Thoracic aorta (tissue), 2 donors: Measurements from ENCODE around the gene SURF2. TPM values are rescaled to one million over a fixed set of nuclear protein-coding genes. Genes with fewer than 3 reads are reported as not detected.
"Not testable (repeated sequence)": the region's sequence is repeated elsewhere in the genome, so short reads cannot be mapped to it uniquely, and the experiment has no call there.

Experiments used
- ATAC-seq: fragments of 150-250 bp; one replicate; pipeline ENCODE4 v1.8.0; 2017; ENCODE audit warnings: low read depth; ENCODE audit not compliant: insufficient number of reproducible peaks, low FRiP score
- DNase-seq: peaks from one replicate; pipeline ENCODE4 v3.0.0-alpha.2; 2020; ENCODE audit warnings: low spot score
- H3K27ac ChIP-seq, 2 donors: fragments of 200-600 bp; sonication (generic); 1 replicate in 1 of 2; 2 replicates in 1 of 2; pipeline ENCODE4 v1.5.1; 2016; ENCODE audit warnings: mild to moderate bottlenecking in 2 of 2, moderate library complexity in 2 of 2
- H3K27me3 ChIP-seq: fragments of 200-600 bp; sonication (generic); replicated peaks from 2 replicates; pipeline ENCODE4 v1.6.0; 2016; ENCODE audit warnings: mild to moderate bottlenecking; ENCODE audit not compliant: insufficient read depth
- H3K36me3 ChIP-seq: fragments of 200-600 bp; sonication (generic); one replicate; pipeline ENCODE4 v1.5.1; 2016
- H3K4me1 ChIP-seq, 2 donors: fragments of 200-600 bp; sonication (generic); 1 replicate in 1 of 2; 2 replicates in 1 of 2; pipeline versions ENCODE4 v1.5.1 to v1.6.0; 2016; ENCODE audit warnings: low read depth in 2 of 2, mild to moderate bottlenecking in 1 of 2; ENCODE audit not compliant: control insufficient read depth in 1 of 2
- H3K4me3 ChIP-seq: fragments of 200-600 bp; sonication (generic); 2 replicates; pipeline ENCODE4 v1.5.1; 2016; ENCODE audit warnings: mild to moderate bottlenecking
- H3K9me3 ChIP-seq: fragments of 200-600 bp; sonication (generic); 2 replicates; pipeline ENCODE4 v1.5.1; 2016
- total RNA-seq, 2 donors: library from RNA; depleted of rRNA; stranded (reverse); fragments of >200 nt; gene quantifications; one replicate each; pipeline versions ENCODE4 v1.1.0 to v1.2.3, GENCODE V29; 2016
- TF ChIP-seq, protein P1 (sequence below): fragments of 200-600 bp; sonication (generic); IDR thresholded peaks from one replicate; pipeline ENCODE4 v1.5.1; 2019; ENCODE audit warnings: antibody characterized with exemption

The SURF2 gene
- total RNA-seq, 2 donors from 2014 or later, result 7.0 to 13.3 TPM

DNA sequence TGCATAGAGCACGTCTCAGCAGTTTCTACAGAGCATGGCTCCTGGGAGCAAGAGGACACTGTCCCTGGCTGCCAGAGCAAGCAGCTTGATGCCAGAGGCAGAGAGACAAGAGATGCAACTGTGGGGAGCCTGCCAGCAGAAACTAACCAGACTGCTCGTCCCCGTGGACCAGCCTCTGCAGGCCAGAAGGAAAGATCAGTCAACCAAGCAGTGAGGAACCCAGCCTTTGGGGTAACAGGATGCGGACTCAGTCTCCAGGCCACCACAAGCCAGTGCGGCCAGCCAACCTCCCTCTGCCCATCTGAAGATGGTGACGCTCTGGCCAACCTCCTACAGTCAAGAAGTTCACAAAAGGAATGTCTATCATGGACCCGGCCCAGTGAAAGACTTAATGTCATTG, 15.8 kb downstream of the SURF2 start:
- H3K4me3 ChIP-seq, result peak overlapping the region; percentile 22
- H3K9me3 ChIP-seq, result no peaks in the 10 kb centered on the region
- TF ChIP-seq, protein P1, sequence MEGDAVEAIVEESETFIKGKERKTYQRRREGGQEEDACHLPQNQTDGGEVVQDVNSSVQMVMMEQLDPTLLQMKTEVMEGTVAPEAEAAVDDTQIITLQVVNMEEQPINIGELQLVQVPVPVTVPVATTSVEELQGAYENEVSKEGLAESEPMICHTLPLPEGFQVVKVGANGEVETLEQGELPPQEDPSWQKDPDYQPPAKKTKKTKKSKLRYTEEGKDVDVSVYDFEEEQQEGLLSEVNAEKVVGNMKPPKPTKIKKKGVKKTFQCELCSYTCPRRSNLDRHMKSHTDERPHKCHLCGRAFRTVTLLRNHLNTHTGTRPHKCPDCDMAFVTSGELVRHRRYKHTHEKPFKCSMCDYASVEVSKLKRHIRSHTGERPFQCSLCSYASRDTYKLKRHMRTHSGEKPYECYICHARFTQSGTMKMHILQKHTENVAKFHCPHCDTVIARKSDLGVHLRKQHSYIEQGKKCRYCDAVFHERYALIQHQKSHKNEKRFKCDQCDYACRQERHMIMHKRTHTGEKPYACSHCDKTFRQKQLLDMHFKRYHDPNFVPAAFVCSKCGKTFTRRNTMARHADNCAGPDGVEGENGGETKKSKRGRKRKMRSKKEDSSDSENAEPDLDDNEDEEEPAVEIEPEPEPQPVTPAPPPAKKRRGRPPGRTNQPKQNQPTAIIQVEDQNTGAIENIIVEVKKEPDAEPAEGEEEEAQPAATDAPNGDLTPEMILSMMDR, result no peak
- ATAC-seq, result no peak
- DNase-seq, result no peak
- peaks cover 5% of the 10 kb centered on the region for H3K36me3 ChIP-seq
- H3K27me3 ChIP-seq, result no peaks in the 10 kb centered on the region
- peaks cover 33 to 76% of the 10 kb centered on the region in 2 donors for H3K4me1 ChIP-seq
- H3K27ac ChIP-seq, result no peak overlapping the region

DNA sequence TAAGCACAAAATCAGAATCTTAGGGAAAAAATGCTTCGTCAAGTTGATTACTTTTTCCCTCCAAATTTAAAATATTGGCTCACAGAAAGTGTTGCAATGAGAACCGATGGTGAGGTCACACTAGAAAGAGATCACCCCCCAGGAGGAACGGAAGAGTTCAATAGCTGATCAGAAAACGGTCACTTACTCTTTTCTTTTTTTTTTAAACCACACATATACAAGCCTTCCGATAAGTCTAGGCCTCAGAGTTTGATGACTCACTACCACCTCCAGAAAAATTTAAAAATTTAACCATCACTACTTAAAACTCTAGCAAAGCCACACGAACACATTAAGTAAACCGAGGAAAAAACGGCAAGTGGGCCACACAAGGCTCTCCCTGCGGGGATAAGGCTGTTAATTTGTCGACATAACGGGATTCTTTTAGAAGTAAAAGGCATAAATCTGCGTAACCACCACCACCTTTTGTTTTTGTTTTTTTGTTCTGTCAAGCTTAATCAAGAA, 18.3 kb downstream of the SURF2 start:
- H3K4me1 ChIP-seq, result peaks cover 33 to 56% of the 10 kb centered on the region in 2 donors
- DNase-seq, result no peak
- TF ChIP-seq, protein P1, result no peak

DNA sequence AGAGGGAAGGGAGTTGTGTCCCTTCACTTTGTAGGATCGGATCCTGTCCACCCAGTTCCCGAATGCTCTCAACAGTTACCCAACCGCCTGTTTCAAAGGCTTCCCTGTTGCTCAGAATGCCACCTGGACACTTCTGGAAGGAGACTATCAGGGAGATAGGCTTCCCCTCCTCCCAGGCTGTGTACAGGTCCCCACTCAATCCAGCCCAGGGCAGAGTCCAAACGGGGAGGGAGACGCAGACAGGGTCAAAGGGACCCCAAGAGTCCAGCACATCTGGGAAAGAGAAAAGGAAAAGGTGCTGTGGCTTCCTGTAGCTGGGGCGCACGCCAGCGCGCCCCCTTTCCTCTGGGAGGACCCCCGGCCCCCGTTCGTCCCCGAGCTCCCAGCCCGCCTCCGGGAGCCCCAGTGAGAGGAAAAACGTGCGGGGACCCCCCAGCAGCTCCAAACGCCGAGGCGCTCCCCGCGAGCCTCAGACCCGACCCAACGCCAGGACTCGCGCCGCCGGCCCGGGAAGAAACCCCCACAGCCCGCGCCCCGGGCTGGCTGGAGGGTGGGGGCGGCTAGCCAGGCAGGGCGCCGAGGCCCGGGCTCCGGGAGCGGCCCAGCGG, 18.9 kb downstream of the SURF2 start:
- Histone ChIP-seq H3K4me3 (peak overlapping the region; percentile 92), H3K27ac (peak overlapping the region; percentile 90 to 95), H3K9me3 (no peaks in the 10 kb centered on the region), H3K36me3 (peaks cover 4% of the 10 kb centered on the region), H3K4me1 (peaks cover 33 to 50% of the 10 kb centered on the region in 2 donors), H3K27me3 (no peaks in the 10 kb centered on the region)
- TF ChIP-seq, protein P1, result no peak
- no peak for ATAC-seq
- no peak for DNase-seq

More for the DNA sequence above, 18.3 kb downstream of the SURF2 start:
- H3K27ac ChIP-seq, result peak overlapping the region; percentile 90 to 95
- no peaks in the 10 kb centered on the region for H3K27me3 ChIP-seq
- H3K4me3 ChIP-seq, result peak overlapping the region; percentile 92
- ATAC-seq, result no peak
- no peaks in the 10 kb centered on the region for H3K9me3 ChIP-seq
- H3K36me3 ChIP-seq, result peaks cover 4% of the 10 kb centered on the region

DNA sequence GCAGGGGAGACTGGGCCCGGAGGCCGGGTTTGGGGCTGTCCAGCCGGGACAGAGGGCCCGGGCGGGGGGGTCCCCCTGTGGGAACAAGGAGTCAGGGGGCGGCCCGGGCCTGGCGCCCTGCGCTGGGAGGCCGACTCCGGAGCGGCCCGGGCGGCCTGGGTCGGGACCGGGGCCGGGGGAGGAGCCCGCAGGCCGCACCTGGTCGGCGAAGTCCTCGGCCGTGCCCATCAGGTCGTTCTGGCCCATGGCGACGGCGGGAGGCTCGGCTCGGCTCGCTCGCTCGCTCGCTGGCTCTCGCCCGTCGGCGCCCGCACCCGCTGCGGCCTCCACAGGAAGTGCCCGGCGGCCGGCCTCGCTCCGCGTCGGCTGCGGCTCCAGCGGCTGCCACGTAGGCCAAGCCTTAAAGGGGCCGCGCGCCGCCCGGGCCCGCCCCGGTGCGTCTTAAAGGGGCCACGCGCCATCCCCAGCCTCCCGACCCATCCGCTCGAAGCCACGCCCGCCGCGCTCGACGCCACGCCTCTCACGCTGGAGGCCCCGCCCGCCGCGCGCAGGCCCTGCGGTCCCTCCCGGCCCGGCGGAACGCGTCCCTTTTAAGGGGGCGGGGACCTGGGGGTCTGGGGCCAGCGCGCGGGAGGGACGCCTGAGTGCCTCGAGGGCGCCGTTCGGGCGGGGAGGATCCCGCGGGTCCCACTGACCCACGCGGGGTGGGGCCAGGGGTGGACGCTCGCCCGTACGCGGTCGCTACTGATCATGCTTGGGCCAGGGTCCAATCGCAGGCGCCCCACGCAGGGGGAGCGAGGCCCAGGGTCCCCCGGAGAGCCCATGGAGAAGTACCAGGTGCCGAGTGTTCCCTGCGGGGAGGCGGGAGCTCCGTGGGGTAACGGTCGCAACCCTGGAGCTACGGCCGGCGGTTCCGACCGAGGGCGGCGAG, 19.6 kb downstream of the SURF2 start, which contains the start of the genes STKLD1 and SURF4:
STKLD1 (plus strand) TSS at position 643 of the 931 bp plus-strand sequence; CDS start at position 751, 108 bp downstream.
SURF4 (minus strand) TSS at position 337 of the 931 bp plus-strand sequence; CDS start at position 246, 91 bp downstream.
- no peaks in the 10 kb centered on the region for H3K9me3 ChIP-seq
- peak; percentile 91 for ATAC-seq
- peak within 1 kb of the TSS; percentile 90 to 95 for H3K27ac ChIP-seq
- no peaks in the 10 kb centered on the region for H3K27me3 ChIP-seq
- peak; percentile 85 for DNase-seq
- TF ChIP-seq, protein P1, result peak; percentile 12
- peak within 1 kb of the TSS; percentile 92 for H3K4me3 ChIP-seq
- H3K4me1 ChIP-seq, result peaks cover 33 to 42% of the 10 kb centered on the region in 2 donors
- peaks cover 4% of the 10 kb centered on the region for H3K36me3 ChIP-seq

DNA sequence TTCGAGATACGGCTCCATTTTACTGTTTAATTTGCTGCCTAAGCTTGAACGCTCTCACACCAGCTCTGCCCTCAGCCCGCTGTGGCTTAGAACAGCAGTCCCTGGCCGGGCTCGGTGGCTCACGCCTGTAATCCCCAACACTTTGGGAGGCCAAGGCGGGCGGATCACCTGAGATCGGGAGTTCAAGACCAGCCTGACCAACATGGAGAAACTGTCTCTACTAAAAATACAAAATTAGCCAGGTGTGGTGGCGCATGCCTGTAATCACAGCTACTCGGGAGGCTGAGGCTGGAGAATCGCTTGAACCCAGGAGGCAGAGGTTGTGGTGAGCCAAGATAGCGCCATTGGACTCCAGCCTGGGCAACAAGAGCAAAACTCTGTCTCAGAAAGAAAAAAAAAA, 20.9 kb downstream of the SURF2 start:
- not testable (repeated sequence) for DNase-seq, H3K36me3 ChIP-seq, ATAC-seq, H3K27me3 ChIP-seq, H3K9me3 ChIP-seq, H3K4me3 ChIP-seq, H3K27ac ChIP-seq
- H3K4me1 ChIP-seq, result peaks cover 23 to 29% of the 10 kb centered on the region in 2 donors
